ENCODE measurements around the gene IL1RL1. TPM values are rescaled to one million over a fixed set of nuclear protein-coding genes. Genes with fewer than 3 reads are reported as not detected.
"Not testable (repeated sequence)": the region's sequence is repeated elsewhere in the genome, so short reads cannot be mapped to it uniquely, and the experiment has no call there.

IL1RL1 gene
- polyA plus RNA-seq, 1 donor from 2014 or later = not detected

GRCh38 chr2:102318437-102318836 is 7.1 kb downstream of the IL1RL1 start:
- TF ChIP-seq EZH2 (IDR thresholded peaks at IDR 0.05; ENCODE audit: borderline replicate concordance, insufficient read depth, low read length, poor library complexity, severe bottlenecking) (no peak), MXI1 (conservative IDR thresholded peaks at IDR 0.05; ENCODE audit: poor library complexity, severe bottlenecking) (no peak), TAF1 (IDR thresholded peaks at IDR 0.05; ENCODE audit: low read depth) (no peak), EP300 (conservative IDR thresholded peaks at IDR 0.05; ENCODE audit: poor library complexity, severe bottlenecking) (no peak), POLR2AphosphoS5 (IDR thresholded peaks at IDR 0.05) (no peak), SMC3 (conservative IDR thresholded peaks at IDR 0.05; ENCODE audit: poor library complexity) (no peak), RAD21 (conservative IDR thresholded peaks at IDR 0.05) (no peak), REST (IDR thresholded peaks at IDR 0.05; ENCODE audit: borderline replicate concordance) (no peak), CTCF (IDR thresholded peaks at IDR 0.05; ENCODE audit: poor library complexity, severe bottlenecking) (no peak)
- Histone ChIP-seq H3K27me3 (ENCODE audit: insufficient read depth, low read depth, low read length) (no peaks in the 10 kb centered on the region), H3K4me2 (ENCODE audit: low read length) (no peak overlapping the region), H3K79me2 (replicated peaks; ENCODE audit: insufficient read depth, low read length) (no peaks in the 10 kb centered on the region), H3K9me2 (ENCODE audit: insufficient read depth, low read length) (no peaks in the 10 kb centered on the region), H3K4me3 (ENCODE audit: low read length) (no peak overlapping the region), H3K27ac (ENCODE audit: low read length) (no peak overlapping the region), H3K36me3 (ENCODE audit: insufficient read depth, low read length) (no peaks in the 10 kb centered on the region), H3K9ac (ENCODE audit: low read length) (no peak overlapping the region), H3K9me3 (ENCODE audit: low read length) (no peaks in the 10 kb centered on the region), H3F3A (ENCODE audit: insufficient read depth, low read length, poor library complexity, severe bottlenecking) (no peaks in the 10 kb centered on the region), H2AFZ (ENCODE audit: low read depth, low read length) (no peak overlapping the region), H4K20me1 (ENCODE audit: insufficient read depth) (no peaks in the 10 kb centered on the region)

- TF ChIP-seq RAD21 (conservative IDR thresholded peaks at IDR 0.05) (no peak), REST (IDR thresholded peaks at IDR 0.05; ENCODE audit: borderline replicate concordance) (no peak), TAF1 (IDR thresholded peaks at IDR 0.05; ENCODE audit: low read depth) (no peak), CTCF (IDR thresholded peaks at IDR 0.05; ENCODE audit: poor library complexity, severe bottlenecking) (no peak), POLR2AphosphoS5 (IDR thresholded peaks at IDR 0.05) (no peak)
- H4K20me1 ChIP-seq (ENCODE audit: insufficient read depth) = no peaks in the 10 kb centered on the region
- H3K9me2 ChIP-seq (ENCODE audit: insufficient read depth, low read length) = no peaks in the 10 kb centered on the region
- no peaks in the 10 kb centered on the region for H3K9me3 ChIP-seq (ENCODE audit: low read length)
- no peak overlapping the region for H3K9ac ChIP-seq (ENCODE audit: low read length)
- no peaks in the 10 kb centered on the region for H3K36me3 ChIP-seq (ENCODE audit: insufficient read depth, low read length)
- no peak overlapping the region for H3K4me3 ChIP-seq (ENCODE audit: low read length)
- H3K27ac ChIP-seq (ENCODE audit: low read length) = no peak overlapping the region
- H3F3A ChIP-seq (ENCODE audit: insufficient read depth, low read length, poor library complexity, severe bottlenecking) = no peaks in the 10 kb centered on the region
- H3K79me2 ChIP-seq (replicated peaks; ENCODE audit: insufficient read depth, low read length) = no peaks in the 10 kb centered on the region
- no peak overlapping the region for H3K4me2 ChIP-seq (ENCODE audit: low read length)
- no peaks in the 10 kb centered on the region for H3K27me3 ChIP-seq (ENCODE audit: insufficient read depth, low read depth, low read length)
- no peak overlapping the region for H2AFZ ChIP-seq (ENCODE audit: low read depth, low read length)
Observed at GRCh38 chr2:102321941-102322719, 10.8 kb downstream of the IL1RL1 start.

GRCh38 chr2:102324914-102325313 is 13.6 kb downstream of the IL1RL1 start:
- not testable (repeated sequence) for H3K9me3 ChIP-seq (ENCODE audit: low read length); H3K79me2 ChIP-seq (replicated peaks; ENCODE audit: insufficient read depth, low read length); H3K9me2 ChIP-seq (ENCODE audit: insufficient read depth, low read length); H3F3A ChIP-seq (ENCODE audit: insufficient read depth, low read length, poor library complexity, severe bottlenecking); H3K36me3 ChIP-seq (ENCODE audit: insufficient read depth, low read length); H3K9ac ChIP-seq (ENCODE audit: low read length); H4K20me1 ChIP-seq (ENCODE audit: insufficient read depth); H2AFZ ChIP-seq (ENCODE audit: low read depth, low read length); H3K4me3 ChIP-seq (ENCODE audit: low read length); H3K27me3 ChIP-seq (ENCODE audit: insufficient read depth, low read depth, low read length); H3K27ac ChIP-seq (ENCODE audit: low read length); H3K4me2 ChIP-seq (ENCODE audit: low read length)
